Rectal smooth muscle tissue (tissue), 1 donor: ENCODE results near the gene P4HA2.

Source experiments
- H3K27ac ChIP-seq: one replicate; pipeline ENCODE4 v1.7.0; 2013; ENCODE audit warnings: low read depth, low read length, inconsistent platforms
- H3K27me3 ChIP-seq: one replicate; pipeline ENCODE4 v1.7.0; 2013; ENCODE audit warnings: low read length; ENCODE audit not compliant: control insufficient read depth, insufficient read depth
- H3K36me3 ChIP-seq: one replicate; pipeline ENCODE4 v1.7.0; 2013; ENCODE audit warnings: low read length; ENCODE audit not compliant: control insufficient read depth, insufficient read depth
- H3K4me1 ChIP-seq: one replicate; pipeline ENCODE4 v1.7.0; 2013; ENCODE audit warnings: low read length; ENCODE audit not compliant: control insufficient read depth, insufficient read depth
- H3K4me3 ChIP-seq: one replicate; pipeline ENCODE4 v1.7.0; 2013; ENCODE audit warnings: low read length
- H3K9ac ChIP-seq: one replicate; pipeline ENCODE4 v1.7.0; 2013; ENCODE audit warnings: low read length

The P4HA2 gene

GRCh38 chr5:132261881-132262845, 34.5 kb upstream of the P4HA2 start:
- peaks cover 82% of the 10 kb centered on the region for H3K4me1 ChIP-seq
- H3K36me3 ChIP-seq: peaks cover 4% of the 10 kb centered on the region
- no peaks in the 10 kb centered on the region for H3K27me3 ChIP-seq
- no peak overlapping the region for H3K9ac ChIP-seq
- H3K27ac ChIP-seq: peak overlapping the region; percentile 99
- no peak overlapping the region for H3K4me3 ChIP-seq

GRCh38 chr5:132260714-132261551, 33.3 kb upstream of the P4HA2 start:
- Histone ChIP-seq H3K9ac (no peak overlapping the region), H3K36me3 (peaks cover 4% of the 10 kb centered on the region), H3K4me3 (peak overlapping the region; percentile 72), H3K27ac (peak overlapping the region; percentile 99), H3K27me3 (no peaks in the 10 kb centered on the region), H3K4me1 (peaks cover 75% of the 10 kb centered on the region)

- Histone ChIP-seq H3K4me3 (peak overlapping the region; percentile 72), H3K27me3 (no peaks in the 10 kb centered on the region), H3K4me1 (peaks cover 66% of the 10 kb centered on the region), H3K36me3 (peaks cover 4% of the 10 kb centered on the region), H3K9ac (peak overlapping the region; percentile 74), H3K27ac (peak overlapping the region; percentile 99)
Measured at GRCh38 chr5:132260051-132260450, 32.4 kb upstream of the P4HA2 start.

GRCh38 chr5:132259069-132259851, 31.6 kb upstream of the P4HA2 start:
- Histone ChIP-seq H3K36me3 (peaks cover 4% of the 10 kb centered on the region), H3K9ac (peak overlapping the region; percentile 90), H3K27me3 (no peaks in the 10 kb centered on the region), H3K4me3 (peak overlapping the region; percentile 72), H3K27ac (peak overlapping the region; percentile 99), H3K4me1 (peaks cover 58% of the 10 kb centered on the region)

- Histone ChIP-seq H3K9ac (peak overlapping the region; percentile 90), H3K27me3 (no peaks in the 10 kb centered on the region), H3K4me3 (peak overlapping the region; percentile 72), H3K36me3 (peaks cover 4% of the 10 kb centered on the region), H3K4me1 (peaks cover 50% of the 10 kb centered on the region), H3K27ac (peak overlapping the region; percentile 99)
Measured at GRCh38 chr5:132258102-132259068, 30.7 kb upstream of the P4HA2 start.

GRCh38 chr5:132257131-132258101, 29.8 kb upstream of the P4HA2 start, which contains the start of gene PDLIM4:
TSS of gene PDLIM4 (plus strand) at chr5:132257696. CDS start at chr5:132257735, 39 bp downstream.
- peak within 1 kb of the TSS; percentile 90 for H3K9ac ChIP-seq
- H3K4me1 ChIP-seq: peaks cover 40% of the 10 kb centered on the region
- H3K27me3 ChIP-seq: no peaks in the 10 kb centered on the region
- peak within 1 kb of the TSS; percentile 99 for H3K27ac ChIP-seq
- H3K4me3 ChIP-seq: peak within 1 kb of the TSS; percentile 72
- H3K36me3 ChIP-seq: peaks cover 2% of the 10 kb centered on the region

GRCh38 chr5:132256783-132257130, 29.1 kb upstream of the P4HA2 start:
- Histone ChIP-seq H3K36me3 (no peaks in the 10 kb centered on the region), H3K27me3 (no peaks in the 10 kb centered on the region), H3K27ac (peak overlapping the region; percentile 99), H3K9ac (peak overlapping the region; percentile 39), H3K4me3 (peak overlapping the region; percentile 60), H3K4me1 (peaks cover 33% of the 10 kb centered on the region)

GRCh38 chr5:132256086-132256782, 28.6 kb upstream of the P4HA2 start:
- H3K4me1 ChIP-seq: peaks cover 28% of the 10 kb centered on the region
- H3K27ac ChIP-seq: peak overlapping the region; percentile 99

GRCh38 chr5:132254321-132254977, 26.8 kb upstream of the P4HA2 start:
- H3K27ac ChIP-seq: no peak overlapping the region
- no peak overlapping the region for H3K9ac ChIP-seq
- no peak overlapping the region for H3K4me3 ChIP-seq
- H3K27me3 ChIP-seq: no peaks in the 10 kb centered on the region
- H3K36me3 ChIP-seq: no peaks in the 10 kb centered on the region
- peaks cover 10% of the 10 kb centered on the region for H3K4me1 ChIP-seq

More at GRCh38 chr5:132256086-132256782, 28.6 kb upstream of the P4HA2 start:
- no peak overlapping the region for H3K9ac ChIP-seq
- H3K36me3 ChIP-seq: no peaks in the 10 kb centered on the region
- no peaks in the 10 kb centered on the region for H3K27me3 ChIP-seq
- H3K4me3 ChIP-seq: no peak overlapping the region
